OCI-LY7 (cell line): ENCODE results near the gene RMND5A. TPM values are rescaled to one million over a fixed set of nuclear protein-coding genes. Genes with fewer than 3 reads are reported as not detected.
A peak's percentile ranks its signal among the peaks of the same experiment; 100 is the strongest.

ENCODE experiments used
- BruUV-seq: library from RNA; stranded (reverse); fragments of 400-500 nt; replicated peaks from 2 replicates; lab custom pipeline; 2021; lab: Mats Ljungman, UMichigan
- CTCF ChIA-PET: fragments of 300-600 bp; sonication (Branson Sonifier 250); formaldehyde crosslinking; loops from one replicate; lab custom pipeline; 2022; ENCODE audit warnings: antibody characterized with exemption; ENCODE audit not compliant: unreplicated experiment; lab: Charles Lee
- POLR2A ChIA-PET: fragments of 300-600 bp; sonication (Branson Sonifier 250); formaldehyde crosslinking; loops from one replicate; lab custom pipeline; 2022; ENCODE audit warnings: antibody characterized with exemption; lab: Charles Lee
- DNase-seq: peaks from one replicate; pipeline ENCODE4 v3.0.0-alpha.2; 2015; ENCODE audit warnings: low spot score
- H2AFZ ChIP-seq: fragments of 200-600 bp; sonication (generic), shearing (Covaris generic); 2 replicates; pipeline ENCODE4 v1.6.1; 2014; ENCODE audit warnings: mild to moderate bottlenecking, antibody characterized with exemption, low read length, moderate library complexity
- H3K27ac ChIP-seq: fragments of 200-600 bp; sonication (generic); 2 replicates; pipeline ENCODE4 v1.5.1; 2014; ENCODE audit warnings: mixed run types, low read depth, mild to moderate bottlenecking, moderate library complexity, low read length, inconsistent platforms; ENCODE audit not compliant: poor library complexity, severe bottlenecking
- H3K36me3 ChIP-seq: fragments of 200-600 bp; sonication (generic); 2 replicates; pipeline ENCODE4 v1.6.1; 2014; ENCODE audit warnings: mild to moderate bottlenecking, antibody characterized with exemption, low read length, moderate library complexity, mixed read lengths; ENCODE audit not compliant: insufficient read depth
- H3K4me1 ChIP-seq: fragments of 200-600 bp; sonication (generic); 2 replicates; pipeline ENCODE4 v1.5.1; 2014; ENCODE audit warnings: mild to moderate bottlenecking, low read length; ENCODE audit not compliant: insufficient read depth, poor library complexity, severe bottlenecking
- H3K4me2 ChIP-seq: fragments of 200-600 bp; sonication (generic); 2 replicates; pipeline ENCODE4 v1.6.1; 2014; ENCODE audit warnings: mild to moderate bottlenecking, low read length
- H3K4me3 ChIP-seq: fragments of 200-600 bp; sonication (generic); 2 replicates; pipeline ENCODE4 v1.5.1; 2014; ENCODE audit warnings: mild to moderate bottlenecking, low read depth, low read length; ENCODE audit not compliant: poor library complexity, severe bottlenecking
- H3K79me2 ChIP-seq: fragments of 200-600 bp; sonication (generic); 2 replicates; pipeline ENCODE4 v1.6.1; 2016; ENCODE audit warnings: low read depth, mild to moderate bottlenecking, low read length, moderate library complexity, mixed read lengths; ENCODE audit not compliant: insufficient read depth
- H3K9me2 ChIP-seq: fragments of 200-600 bp; sonication (generic); 2 replicates; pipeline ENCODE4 v1.6.1; 2016; ENCODE audit warnings: mild to moderate bottlenecking, low read length, mixed read lengths; ENCODE audit not compliant: insufficient read depth
- H3K9me3 ChIP-seq: fragments of 200-600 bp; sonication (generic); 2 replicates; pipeline ENCODE4 v1.6.1; 2014; ENCODE audit warnings: mild to moderate bottlenecking, mixed run types, low read length, mixed read lengths
- H4K20me1 ChIP-seq: fragments of 200-600 bp; sonication (generic); 2 replicates; pipeline ENCODE4 v1.6.1; 2014; ENCODE audit warnings: mild to moderate bottlenecking, antibody characterized with exemption, low read length, moderate library complexity, mixed read lengths; ENCODE audit not compliant: insufficient read depth
- EZH2phosphoT487 ChIP-seq: fragments of 200-600 bp; sonication (generic); IDR thresholded peaks from 2 replicates; pipeline ENCODE4 v1.6.1; 2018; ENCODE audit warnings: low read depth, borderline replicate concordance, mild to moderate bottlenecking, mixed run types, antibody characterized with exemption, low read length, moderate library complexity, mixed read lengths
- intact Hi-C: fragments of 100-400 bp; cut with micrococcal nuclease; formaldehyde crosslinking; loops from one replicate; pipeline ENCODE4 v1.10.0; 2022; ENCODE audit not compliant: unreplicated experiment
- total RNA-seq, 2 experiments: library from RNA; depleted of rRNA in 1 of 2; stranded (reverse); fragments of >200 nt in 1 of 2; shearing (Covaris generic) in 1 of 2; gene quantifications; 2 replicates each; pipeline ENCODE4 v1.2.3, GENCODE V29; 2014 to 2022
- TF ChIP-seq, protein P1 (sequence below): fragments of 200-600 bp; sonication (generic); conservative IDR thresholded peaks from 2 replicates; pipeline ENCODE4 v1.5.1; 2014; ENCODE audit warnings: mild to moderate bottlenecking, antibody characterized with exemption, low read length, moderate library complexity, mixed read lengths

RMND5A gene
- total RNA-seq, 2 experiments from 2014 or later = 60.6 to 62.7 TPM

GRCh38 chr2:86808315-86809161 lies 88.4 kb downstream of the RMND5A start:
- Histone ChIP-seq H3K4me3 (peak overlapping the region; percentile 41), H3K4me2 (peak overlapping the region; percentile 61), H3K36me3 (no peaks in the 10 kb centered on the region), H2AFZ (peak overlapping the region; percentile 60; the same call in 1 of the 2 replicates), H4K20me1 (no peaks in the 10 kb centered on the region), H3K9me2 (no peaks in the 10 kb centered on the region), H3K79me2 (no peaks in the 10 kb centered on the region), H3K9me3 (no peaks in the 10 kb centered on the region), H3K4me1 (peaks cover 3% of the 10 kb centered on the region), H3K27ac (no peak overlapping the region)
- TF ChIP-seq, protein P1, sequence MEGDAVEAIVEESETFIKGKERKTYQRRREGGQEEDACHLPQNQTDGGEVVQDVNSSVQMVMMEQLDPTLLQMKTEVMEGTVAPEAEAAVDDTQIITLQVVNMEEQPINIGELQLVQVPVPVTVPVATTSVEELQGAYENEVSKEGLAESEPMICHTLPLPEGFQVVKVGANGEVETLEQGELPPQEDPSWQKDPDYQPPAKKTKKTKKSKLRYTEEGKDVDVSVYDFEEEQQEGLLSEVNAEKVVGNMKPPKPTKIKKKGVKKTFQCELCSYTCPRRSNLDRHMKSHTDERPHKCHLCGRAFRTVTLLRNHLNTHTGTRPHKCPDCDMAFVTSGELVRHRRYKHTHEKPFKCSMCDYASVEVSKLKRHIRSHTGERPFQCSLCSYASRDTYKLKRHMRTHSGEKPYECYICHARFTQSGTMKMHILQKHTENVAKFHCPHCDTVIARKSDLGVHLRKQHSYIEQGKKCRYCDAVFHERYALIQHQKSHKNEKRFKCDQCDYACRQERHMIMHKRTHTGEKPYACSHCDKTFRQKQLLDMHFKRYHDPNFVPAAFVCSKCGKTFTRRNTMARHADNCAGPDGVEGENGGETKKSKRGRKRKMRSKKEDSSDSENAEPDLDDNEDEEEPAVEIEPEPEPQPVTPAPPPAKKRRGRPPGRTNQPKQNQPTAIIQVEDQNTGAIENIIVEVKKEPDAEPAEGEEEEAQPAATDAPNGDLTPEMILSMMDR = peak; percentile 88
- TF ChIP-seq EZH2phosphoT487 = no peak
- ChIA-PET CTCF (no interaction called here), POLR2A (interaction anchor here (0.8 kb wide), 1 partner anchor 42 kb away, joined by 3 read pairs; no protein-coding TSS in a partner anchor)
- no TSS peak for BruUV-seq
- peak; percentile 80 for DNase-seq
- intact Hi-C loops = no loop called here

- CTCF ChIA-PET = no interaction called here
- Histone ChIP-seq H2AFZ (no peak overlapping the region), H4K20me1 (no peaks in the 10 kb centered on the region), H3K27ac (no peak overlapping the region), H3K9me3 (no peaks in the 10 kb centered on the region), H3K4me1 (peaks cover 3% of the 10 kb centered on the region), H3K4me2 (no peak overlapping the region; the same call in 1 of the 2 replicates), H3K4me3 (no peak overlapping the region), H3K79me2 (no peaks in the 10 kb centered on the region), H3K9me2 (no peaks in the 10 kb centered on the region), H3K36me3 (no peaks in the 10 kb centered on the region)
- no peak for TF ChIP-seq EZH2phosphoT487
- TF ChIP-seq, protein P1 = no peak
- no TSS peak for BruUV-seq
- POLR2A ChIA-PET = no interaction called here
- intact Hi-C loops = no loop called here
- no peak for DNase-seq
Observed at GRCh38 chr2:86809481-86810121, 89.5 kb downstream of the RMND5A start.
